Stimulated activated CD4-positive, alpha-beta T cell treated with anti-CD3 and anti-CD28 coated beads, Interleukin-15, amount 100 ng/mL, for 48 hours (primary cell): ENCODE data around the gene MUL1.

ENCODE experiments used
- DNase-seq, 2 donors: peaks; one replicate each; pipeline ENCODE4 v3.0.0-alpha.2; 2020; ENCODE audit warnings: low read depth in 2 of 2

The MUL1 gene

DNA sequence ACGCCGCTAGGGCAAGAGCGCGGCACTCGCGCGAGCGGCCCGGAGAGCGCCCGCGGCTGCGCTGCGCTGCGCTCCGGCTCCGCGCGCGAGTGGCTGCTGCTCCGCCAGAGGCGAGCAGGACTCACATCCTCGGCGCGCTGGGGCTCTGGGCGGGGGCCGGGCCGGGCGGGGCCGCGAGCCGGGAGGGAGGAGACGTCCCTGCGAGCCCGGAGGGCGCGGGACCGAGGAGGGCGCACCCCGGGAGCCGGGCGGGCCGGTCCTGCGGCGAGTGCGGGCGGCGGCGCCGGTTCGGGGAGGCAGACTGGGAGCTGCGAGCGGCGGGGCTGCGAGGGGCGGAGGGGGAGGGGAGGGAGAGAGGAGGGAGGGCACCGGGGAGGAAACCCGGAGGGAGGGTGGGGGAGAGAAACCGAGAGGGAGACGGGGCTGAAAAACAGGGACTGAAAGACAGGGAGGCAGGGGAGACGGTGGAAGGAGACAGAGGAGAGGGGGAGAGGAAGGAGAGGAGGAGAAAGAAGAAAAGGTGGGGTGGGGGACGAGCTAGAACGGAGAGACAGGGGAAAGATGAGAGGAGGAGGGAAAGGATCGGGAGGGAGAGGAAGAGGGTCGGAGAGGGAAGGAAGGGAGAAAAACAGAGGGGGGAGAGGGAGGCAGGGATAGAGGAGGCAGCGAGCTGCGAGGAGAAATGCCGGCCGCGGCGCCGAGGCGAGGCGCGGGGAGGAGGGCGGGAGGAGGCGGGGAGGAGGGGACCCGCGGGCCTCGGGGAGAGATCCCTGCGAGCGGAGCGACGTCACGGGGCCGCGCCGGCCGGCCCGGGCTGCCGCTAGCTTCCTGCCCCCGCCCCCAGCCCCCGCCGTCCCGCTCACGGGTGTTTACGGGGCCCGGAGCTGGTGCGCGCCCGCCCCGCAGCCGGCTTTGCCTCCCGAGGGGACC lies 22.2 kb downstream of the MUL1 start, which contains the start of gene CAMK2N1:
Gene CAMK2N1 (minus strand): TSS at position 684 of the 930 bp plus-strand sequence. CDS start 831 bp downstream, outside the sequence.
- DNase-seq = no peak

DNA sequence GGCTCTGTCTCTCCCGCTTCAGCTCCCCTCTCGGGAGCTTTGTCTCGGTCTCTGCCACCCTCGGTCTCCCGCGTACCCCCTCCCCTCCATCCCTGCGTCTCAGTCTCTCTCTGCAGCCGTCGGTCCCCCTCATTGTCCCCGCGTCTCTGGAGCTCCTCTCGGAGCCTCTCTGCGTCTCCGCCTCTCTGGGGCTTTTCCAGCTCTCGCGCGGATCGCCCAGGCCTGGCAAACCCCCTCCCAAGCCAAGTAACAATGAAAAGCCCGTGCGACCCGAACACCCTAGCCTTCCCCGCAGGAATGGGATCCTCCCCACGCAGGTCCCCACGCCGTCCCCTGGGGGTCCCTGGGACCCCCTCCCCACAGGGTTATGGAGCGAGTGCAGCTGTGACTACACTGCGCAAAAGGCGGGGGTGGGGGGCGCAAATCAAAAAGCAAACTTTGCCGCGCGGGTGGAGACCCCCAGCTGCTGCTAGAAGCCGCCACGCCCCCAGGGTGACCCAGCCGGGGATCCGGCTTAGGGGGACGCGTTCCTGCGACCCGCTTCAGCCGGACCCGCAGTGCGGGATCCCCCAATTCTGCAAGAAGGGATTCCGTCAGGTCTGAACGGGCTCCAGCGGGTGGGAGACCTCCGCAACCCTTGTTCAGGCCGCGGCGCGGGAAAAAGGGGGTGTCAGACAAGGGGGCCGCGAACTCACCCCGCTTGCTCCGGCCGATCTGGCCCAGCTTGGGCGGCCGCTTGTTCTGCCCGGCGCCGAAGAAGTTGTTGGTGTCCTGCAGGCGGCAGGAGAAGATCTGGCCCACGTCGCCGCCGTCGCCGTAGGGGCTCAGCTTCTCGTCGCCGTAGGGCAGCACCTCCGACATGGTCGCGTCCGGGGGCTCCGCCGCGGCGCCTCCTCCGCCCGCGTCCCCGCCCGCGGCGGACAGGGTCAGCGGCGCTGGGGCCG lies 23.2 kb downstream of the MUL1 start:
- DNase-seq = no peak

DNA sequence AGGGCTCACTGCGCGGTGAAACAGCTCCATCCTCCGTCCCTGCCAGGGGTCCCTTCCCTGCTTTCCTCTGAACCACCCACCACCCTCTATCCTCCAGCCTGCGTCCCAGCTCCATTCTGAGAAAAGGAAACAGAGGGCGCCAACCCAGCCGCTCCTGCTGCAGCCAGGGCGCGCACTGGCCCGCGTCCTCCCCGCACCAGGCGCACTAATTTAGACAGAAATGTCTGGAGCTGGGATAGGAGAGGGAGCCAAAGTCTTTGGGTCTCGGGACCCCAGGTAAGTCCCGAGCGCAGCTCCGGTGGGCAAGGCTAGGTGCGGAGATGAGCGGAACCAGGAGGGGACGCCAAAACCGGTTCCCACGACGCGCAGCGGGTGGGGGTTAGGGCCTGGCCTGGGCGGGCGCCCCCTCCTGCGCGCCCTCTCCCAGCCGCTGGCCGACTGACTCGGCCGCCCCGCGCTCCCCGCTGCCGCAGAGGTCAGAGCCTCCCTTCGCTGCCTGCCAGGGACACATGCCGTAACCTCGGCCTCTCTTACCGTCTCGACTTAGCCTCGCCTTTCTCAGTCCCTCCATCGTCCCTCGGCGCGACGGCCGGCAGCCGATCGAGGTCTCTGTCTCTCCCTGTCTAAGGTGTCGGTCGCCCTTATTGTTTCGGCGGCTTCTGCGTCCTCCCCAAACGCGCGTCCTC lies 24.0 kb downstream of the MUL1 start:
- no peak for DNase-seq

DNA sequence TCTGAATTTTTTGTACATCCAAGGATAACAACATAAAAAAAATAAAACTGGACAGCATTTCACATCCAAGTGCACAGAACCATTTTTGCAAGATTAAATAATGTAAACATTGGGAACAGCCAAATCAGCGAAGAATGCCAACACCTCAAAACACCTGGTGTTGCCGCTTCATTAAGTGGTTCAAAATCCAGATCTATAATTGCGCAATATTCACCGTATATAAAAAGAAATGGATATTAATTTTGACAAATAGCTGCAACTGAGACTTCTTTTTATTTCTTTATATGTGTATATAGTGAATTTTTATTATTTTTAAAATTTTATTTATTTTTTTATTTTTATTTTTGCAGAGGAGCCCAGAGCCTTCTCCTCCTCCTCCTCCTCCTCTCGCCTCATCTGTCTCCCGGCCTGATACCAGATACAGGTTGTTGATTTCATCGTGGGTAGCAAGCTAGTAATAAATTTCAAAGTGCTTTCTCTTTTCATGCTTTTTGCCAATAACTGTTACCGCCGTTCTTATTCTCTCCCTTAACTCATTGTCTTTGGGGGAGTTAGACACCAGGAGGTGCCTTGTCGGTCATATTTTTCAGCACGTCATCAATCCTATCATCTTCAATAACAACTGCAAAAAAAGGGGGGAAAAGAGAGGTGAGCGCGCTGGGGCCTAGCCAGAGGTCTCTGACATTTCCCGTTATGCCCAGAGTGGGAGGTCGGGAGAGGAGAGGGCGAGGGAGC lies 24.7 kb downstream of the MUL1 start:
- no peak for DNase-seq

DNA sequence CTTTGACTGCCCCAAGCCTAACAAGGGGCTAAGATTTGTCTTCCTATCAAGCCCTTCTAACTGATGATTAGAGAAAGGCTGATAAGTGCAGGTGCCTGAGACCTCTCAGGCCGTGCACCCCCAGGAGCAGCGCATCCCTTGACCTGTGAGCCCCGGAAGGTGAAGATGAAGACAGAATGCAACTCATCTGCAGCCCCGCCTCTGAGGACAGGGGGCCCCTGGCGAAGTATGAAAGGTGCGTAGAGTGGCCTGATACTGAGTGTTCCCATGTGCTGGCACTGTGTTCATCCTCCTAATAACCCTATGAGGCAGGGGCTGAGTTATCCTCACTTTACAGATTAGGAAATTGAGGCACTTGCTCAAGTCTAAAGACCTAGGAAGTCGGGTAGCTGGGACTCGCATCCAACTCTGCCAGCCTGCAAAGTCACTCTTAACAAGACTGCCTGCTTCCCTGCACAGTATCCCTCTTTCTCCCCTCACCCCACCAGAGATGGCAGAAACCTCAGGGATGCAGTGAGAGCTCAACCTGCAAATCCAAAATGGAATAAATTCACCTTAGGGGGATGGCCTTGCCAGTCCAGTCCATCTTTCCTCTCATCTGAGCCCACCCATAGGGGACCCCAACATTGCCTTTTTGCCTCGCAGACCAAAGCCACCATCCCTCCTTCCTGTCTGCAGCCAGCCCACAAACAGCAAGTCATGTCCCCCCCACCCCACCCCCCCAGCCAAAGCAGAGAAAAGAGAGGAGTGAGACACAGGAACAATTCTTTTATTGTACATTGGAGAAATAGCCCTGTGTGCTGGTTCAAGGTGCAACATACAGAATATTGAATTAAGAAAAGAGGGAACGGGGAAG lies 26.1 kb downstream of the MUL1 start:
- no peak for DNase-seq

DNA sequence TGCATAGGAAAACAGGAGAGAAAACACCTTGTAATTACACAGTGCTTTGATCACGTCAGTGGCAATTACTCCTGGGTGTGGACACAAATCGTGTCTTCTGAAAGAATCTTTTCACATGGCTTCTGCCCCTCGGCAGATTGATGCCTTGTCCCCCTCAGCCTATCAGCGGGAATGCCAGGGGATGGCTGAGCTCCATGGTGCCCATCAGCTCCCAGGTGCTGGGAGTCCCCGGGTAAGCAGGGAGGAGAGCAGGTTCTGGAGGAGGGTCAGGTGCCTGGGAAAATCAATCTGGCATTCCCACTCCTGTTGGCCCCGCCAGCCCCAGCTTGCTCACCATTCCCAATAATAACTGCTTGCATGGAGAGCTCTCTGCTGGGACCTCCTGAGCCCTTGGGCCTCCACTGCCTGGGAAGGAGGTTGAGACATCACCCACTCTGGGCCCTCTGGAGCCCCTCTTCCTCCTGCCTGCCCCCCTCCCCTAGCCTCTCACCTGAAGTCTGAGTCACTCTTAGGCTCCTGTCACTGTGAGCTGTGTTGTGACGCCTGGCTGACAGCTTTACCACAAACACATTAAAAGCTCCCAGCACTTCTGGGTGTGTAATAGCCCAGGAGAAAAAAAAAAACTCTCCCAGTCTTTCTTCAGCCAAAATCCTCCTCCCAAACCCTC lies 26.9 kb downstream of the MUL1 start:
- DNase-seq = no peak

DNA sequence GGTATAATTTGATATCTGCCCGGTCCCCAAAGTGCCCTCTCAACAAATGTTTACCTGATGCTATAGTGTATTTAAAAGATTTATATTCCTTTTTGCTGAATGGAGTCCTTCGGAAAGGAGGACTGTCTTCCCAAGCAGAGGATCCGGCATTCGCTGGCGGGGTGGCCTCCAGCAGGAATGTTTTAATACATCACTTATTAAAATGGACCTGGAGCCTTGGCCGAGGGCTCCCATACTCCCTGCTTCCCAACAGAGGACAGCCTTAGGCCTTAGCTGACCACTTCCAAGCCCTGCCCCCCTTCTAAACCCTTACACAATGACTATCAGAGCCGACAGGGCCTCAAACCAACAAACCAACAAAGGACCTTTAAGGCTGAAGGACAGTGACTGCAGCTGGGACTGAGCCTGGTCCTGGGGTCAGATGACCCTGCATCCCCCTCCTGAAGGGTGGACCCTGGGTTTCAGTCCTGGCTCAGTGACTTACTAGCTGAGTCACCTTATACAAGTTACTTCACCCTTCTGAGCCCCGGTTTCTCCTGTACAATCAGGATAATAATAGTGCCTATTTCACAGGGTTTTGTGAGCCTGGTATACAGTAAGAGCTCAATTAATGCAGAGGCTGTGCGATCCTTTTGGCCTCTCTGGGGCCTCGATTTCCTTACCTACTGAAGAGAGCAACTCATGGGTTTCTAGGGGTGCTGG lies 27.6 kb downstream of the MUL1 start:
- no peak for DNase-seq

DNA sequence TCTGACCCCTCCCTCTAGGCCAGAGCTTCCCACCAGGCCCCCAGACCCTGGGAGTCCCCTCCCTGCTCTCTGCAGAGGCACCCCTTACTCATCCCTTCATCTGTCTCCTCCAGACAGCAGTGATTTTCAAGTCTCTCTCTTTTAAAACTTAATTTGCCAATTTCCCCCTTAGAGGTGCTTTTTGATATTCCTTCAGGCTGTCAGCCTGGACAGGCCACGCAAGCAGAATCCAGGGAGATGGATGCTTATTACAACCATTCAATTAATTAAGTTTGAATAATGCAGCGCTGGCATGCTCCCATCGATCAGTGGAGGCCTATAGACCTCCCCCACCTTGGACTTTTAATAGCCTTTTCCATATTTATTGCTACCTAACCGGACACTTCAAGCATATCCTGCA lies 28.1 kb downstream of the MUL1 start:
- no peak for DNase-seq

DNA sequence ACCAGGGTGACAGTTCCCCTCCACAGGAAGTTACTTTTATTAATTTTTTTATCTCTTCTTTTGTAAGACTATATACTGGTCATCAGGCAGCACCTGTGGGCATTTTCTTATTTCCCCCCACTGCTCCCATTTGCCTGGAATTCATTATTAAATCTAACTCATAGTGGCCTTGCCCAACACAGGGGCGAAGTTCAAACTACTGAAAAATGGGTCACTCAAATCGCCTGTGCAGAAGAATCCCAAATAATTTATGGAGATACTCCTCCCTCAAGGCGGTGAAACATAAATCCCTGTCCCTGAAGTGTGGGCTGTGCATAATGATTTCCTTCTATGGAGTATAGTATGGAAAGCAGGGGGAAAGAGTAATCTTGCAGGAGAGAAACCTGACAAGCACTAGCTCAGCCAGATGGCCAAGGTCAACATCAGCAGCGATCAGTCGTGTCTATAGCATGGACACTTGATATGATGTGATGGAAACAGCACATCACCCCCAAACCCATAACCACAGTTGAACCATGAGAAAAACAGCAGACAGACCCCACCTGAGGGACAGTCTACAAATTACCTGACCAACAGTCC lies 29.8 kb downstream of the MUL1 start:
- DNase-seq = no peak

DNA sequence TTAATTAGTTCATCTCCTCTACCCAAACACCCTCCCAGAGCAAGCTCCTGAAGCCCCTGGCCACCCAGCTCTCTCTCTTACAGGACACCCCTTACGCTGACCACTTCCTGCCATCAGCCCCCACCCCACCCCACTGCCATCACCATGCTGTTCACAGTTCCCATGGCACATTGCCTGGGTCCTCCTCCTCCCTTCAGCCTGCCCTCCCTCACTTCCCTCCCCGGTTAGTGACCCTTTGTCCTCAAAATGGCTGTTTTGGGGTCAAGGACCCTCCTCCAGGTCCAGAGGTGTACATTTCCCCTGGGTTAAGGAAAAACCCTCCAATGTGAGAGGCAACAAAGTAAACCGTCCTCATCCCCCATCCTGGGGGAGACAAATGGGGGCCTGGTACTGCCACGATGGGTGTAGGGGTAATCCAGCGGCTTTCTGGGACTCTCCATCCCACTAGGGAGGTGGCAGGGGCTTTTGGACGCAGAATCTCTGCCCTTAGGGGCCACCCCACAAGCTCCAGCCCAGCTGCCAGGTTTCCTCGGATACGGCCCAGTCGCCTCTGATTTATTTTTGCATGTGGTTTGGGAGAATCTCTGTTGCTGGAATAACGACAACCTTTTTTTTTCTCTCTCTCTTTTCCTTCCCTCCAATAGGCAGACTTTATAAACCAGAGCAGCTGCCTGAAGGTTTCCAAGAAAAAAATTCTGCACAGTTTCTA lies 30.4 kb downstream of the MUL1 start:
- DNase-seq = no peak

DNA sequence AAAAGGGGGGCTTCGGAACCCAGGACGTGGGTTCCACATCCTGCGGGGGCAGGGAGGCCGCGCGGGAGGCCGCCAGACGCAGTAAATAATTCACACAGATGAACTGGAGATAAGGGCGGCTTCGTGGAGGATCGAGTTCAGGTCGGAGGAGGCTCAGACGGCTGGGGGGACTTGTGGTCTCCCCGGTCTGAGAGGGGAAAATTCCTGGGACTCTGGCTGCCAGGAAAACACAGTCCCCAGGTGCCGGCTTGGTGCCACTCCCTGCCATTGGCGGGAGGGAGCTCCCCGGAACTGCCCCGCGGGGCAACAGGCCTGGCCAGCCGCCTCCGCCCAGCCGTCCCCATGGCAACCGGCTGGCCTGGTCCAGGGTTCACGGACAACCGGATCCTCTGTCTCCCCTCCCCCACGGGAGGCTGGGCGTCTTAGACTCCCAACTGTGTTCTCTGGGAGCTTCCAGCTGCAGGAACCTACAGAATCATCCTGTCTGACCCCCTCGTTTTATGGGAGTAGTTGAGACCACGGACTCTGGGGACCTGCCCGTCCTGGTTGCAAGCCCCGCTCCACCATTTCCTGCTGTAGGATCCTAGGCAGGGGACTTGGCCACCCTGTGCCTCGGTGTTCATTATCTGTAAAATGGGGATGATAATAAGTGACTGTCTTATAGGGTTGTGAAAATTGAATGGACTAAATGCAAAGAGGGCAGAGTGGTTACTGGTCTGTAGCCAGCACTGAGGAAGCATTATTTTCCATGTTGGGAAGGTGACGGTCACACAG lies 31.5 kb downstream of the MUL1 start:
- no peak for DNase-seq

DNA sequence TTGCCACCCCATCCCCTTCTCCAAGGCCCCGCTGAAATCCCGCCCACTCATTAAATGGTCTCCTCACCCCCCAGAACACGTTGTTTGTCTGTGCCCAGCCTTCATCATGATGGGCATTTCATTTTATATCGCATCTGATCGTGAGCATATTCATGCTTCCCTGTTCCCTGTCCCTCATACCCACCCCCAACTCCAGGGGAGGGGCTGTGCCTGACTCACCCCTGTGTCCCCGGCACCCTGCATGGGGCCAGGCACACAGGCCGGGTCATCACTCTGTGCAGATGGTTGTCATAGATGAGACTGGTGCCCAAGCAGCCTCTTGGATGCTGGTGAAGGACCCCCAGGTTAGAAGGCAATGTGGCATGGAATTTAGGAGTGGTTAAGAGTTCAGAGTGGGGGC lies 33.0 kb downstream of the MUL1 start:
- no peak for DNase-seq

DNA sequence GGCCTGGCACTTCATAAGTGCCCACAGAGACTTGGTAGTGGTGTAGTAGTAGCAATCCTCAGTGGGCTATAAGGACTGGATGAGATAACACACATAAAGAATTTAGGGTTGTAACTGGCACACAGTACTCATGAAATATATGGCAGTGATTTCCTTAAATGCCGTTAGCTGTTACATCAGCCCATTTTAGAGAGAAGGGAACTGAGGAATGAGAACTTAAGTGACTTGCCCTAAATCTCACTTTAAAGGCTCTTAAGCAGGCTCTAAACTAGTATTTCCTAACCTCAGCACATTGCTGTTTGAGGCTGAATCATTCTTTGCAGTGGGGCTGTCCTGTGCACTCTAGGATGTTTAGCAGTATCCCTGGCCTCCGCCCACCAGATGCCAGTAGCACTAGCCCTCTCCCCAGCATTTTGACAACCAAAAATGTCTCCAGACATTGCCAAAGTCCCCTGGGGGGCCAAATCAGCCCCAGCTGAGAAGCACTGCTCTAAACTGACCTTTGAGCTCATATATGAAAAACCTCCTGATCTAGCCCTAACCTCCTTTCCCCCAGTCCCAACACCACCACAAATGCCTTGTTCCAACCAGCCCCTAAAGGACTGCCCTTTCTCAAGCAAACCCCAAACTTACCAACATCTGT lies 33.5 kb downstream of the MUL1 start:
- DNase-seq = no peak

DNA sequence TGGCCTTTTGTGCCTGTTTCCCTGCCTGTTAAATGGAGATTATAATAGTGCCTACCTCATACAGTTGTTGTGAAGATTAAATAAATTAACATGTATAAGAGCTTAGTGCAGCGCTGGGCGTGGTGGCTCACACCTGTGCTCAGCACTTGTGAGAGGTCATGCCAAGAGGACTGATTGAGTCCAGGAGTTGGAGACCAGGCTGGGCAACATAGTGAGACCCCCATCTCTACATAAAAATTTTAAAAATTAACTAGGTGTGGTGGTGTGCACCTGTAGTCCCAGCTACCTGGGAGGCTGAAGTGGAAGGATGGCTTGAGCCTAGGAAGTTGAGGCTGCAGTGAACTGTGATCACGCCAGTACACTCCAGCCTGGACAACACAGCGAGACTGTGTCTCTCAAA lies 34.1 kb downstream of the MUL1 start:
- DNase-seq = no peak

DNA sequence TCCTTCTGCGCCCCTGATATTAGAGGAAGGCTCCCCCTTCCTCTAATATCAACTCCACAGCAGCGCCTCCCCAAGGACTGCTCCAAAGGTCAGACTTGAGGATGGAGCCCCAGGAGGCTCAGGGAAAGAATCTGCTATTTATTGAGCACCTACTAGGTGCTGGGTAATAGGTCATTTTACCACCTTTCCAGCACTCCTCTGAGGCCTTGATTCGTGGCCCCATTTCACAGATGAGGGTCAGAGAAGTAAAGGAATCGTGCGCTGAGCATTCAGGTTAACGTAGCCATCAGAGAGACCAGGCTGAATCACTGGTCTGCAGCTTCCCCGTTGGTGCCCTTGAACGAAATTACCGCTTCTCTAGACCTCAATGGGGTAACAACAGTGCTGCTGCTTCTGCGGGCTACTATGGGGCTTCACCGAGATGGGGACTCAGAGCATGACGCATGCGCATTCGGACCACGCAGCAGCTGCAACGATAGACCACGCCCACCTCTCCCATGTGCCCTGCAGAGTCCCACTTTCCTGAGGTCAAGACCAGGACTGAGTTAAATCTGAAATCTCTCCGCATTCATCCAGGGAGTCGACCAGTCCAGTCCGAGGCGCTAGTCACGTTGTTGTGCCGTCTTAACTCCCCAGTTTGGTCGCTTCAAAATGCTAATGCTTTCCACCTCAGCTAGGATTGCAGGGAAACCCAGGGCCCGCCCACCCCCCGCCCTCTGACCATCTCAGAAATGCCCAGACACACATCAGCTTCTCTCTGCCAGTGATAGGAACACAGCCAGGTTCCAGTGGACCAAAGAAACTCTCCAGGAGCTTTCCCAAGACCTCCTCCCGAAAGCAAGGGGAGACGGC lies 34.9 kb downstream of the MUL1 start:
- no peak for DNase-seq

DNA sequence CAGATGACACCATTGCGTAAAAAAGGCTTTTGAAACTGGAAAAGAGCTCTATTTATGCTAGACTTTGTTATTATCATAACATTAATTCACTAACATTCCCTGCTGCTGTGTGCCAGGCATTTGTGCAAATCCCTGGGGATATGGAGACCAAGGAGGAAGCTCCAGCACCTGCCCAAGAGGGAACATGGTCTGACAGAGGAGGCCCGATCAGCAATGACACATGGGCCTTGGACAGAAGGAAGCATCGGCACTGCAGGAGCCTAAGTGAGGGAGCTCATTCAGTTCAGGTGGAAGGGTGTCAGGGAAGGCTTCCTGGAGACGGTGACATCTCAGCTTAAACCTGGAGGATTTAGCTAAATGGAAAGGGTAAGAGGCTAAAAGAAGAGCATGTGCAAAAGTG lies 35.8 kb downstream of the MUL1 start:
- DNase-seq = no peak
